LNCaP clone FGC (cell line): ENCODE data around the gene PHACTR3.
A peak's percentile ranks its signal among the peaks of the same experiment; 100 is the strongest.

ENCODE experiments used
- DNase-seq: peaks from one replicate; pipeline ENCODE4 v3.0.0-alpha.2; 2011; ENCODE audit warnings: low read depth
- H3K4me3 ChIP-seq: 2 replicates; pipeline ENCODE4 v1.5.1; 2011; ENCODE audit warnings: mild to moderate bottlenecking, low read depth, low read length, control low read depth
- CTCF ChIP-seq: IDR thresholded peaks from 2 replicates; pipeline ENCODE4 v1.5.1; 2012; ENCODE audit warnings: mild to moderate bottlenecking; ENCODE audit not compliant: control insufficient read depth, insufficient read depth; ENCODE audit errors: extremely low read depth

Gene PHACTR3

GRCh38 chr20:59568509-59569024, 35.8 kb upstream of the PHACTR3 start:
- no peak for TF ChIP-seq CTCF
- no peak overlapping the region for H3K4me3 ChIP-seq
- DNase-seq = no peak

- no peak for TF ChIP-seq CTCF
- no peak overlapping the region for H3K4me3 ChIP-seq
- no peak for DNase-seq
Observed at GRCh38 chr20:59569305-59569704, 35.0 kb upstream of the PHACTR3 start.

GRCh38 chr20:59571151-59571550, 33.2 kb upstream of the PHACTR3 start:
- no peak overlapping the region for H3K4me3 ChIP-seq
- TF ChIP-seq CTCF = no peak
- DNase-seq = no peak

GRCh38 chr20:59571551-59572314, 32.6 kb upstream of the PHACTR3 start:
- H3K4me3 ChIP-seq = no peak overlapping the region
- DNase-seq = no peak
- peak; percentile 80 for TF ChIP-seq CTCF

GRCh38 chr20:59572515-59572914, 31.8 kb upstream of the PHACTR3 start:
- no peak for TF ChIP-seq CTCF
- DNase-seq = no peak
- no peak overlapping the region for H3K4me3 ChIP-seq

GRCh38 chr20:59573837-59574236, 30.5 kb upstream of the PHACTR3 start:
- no peak overlapping the region for H3K4me3 ChIP-seq
- DNase-seq = no peak
- TF ChIP-seq CTCF = no peak

GRCh38 chr20:59574308-59574707, 30.0 kb upstream of the PHACTR3 start:
- H3K4me3 ChIP-seq = no peak overlapping the region
- DNase-seq = no peak
- no peak for TF ChIP-seq CTCF
